Measurements from ENCODE around the gene PRRT4.

The PRRT4 gene

GRCh38 chr7:128393526-128394330 lies 32.2 kb upstream of the PRRT4 start:
- FAIRE-seq = no peak
- no peak for TF ChIP-seq CTCF (IDR thresholded peaks at IDR 0.05; ENCODE audit: insufficient read depth, missing control alignments)
- DNase-seq (ENCODE audit: insufficient read length, low spot score) = no peak

- TF ChIP-seq CTCF (IDR thresholded peaks at IDR 0.05; ENCODE audit: insufficient read depth, missing control alignments) = no peak
- no peak for DNase-seq (ENCODE audit: insufficient read length, low spot score)
- FAIRE-seq = no peak
Measured at GRCh38 chr7:128392446-128393327, 31.2 kb upstream of the PRRT4 start.

- no peak for TF ChIP-seq CTCF (IDR thresholded peaks at IDR 0.05; ENCODE audit: insufficient read depth, missing control alignments)
- DNase-seq (ENCODE audit: insufficient read length, low spot score) (no peak), FAIRE-seq (no peak)
Measured at GRCh38 chr7:128391805-128392204, 30.3 kb upstream of the PRRT4 start.

- FAIRE-seq (no peak), DNase-seq (ENCODE audit: insufficient read length, low spot score) (no peak)
- TF ChIP-seq CTCF (IDR thresholded peaks at IDR 0.05; ENCODE audit: insufficient read depth, missing control alignments) = no peak
Measured at GRCh38 chr7:128390871-128391565, 29.5 kb upstream of the PRRT4 start.

- no peak for TF ChIP-seq CTCF (IDR thresholded peaks at IDR 0.05; ENCODE audit: insufficient read depth, missing control alignments)
- DNase-seq (ENCODE audit: insufficient read length, low spot score) = no peak
- no peak for FAIRE-seq
Measured at GRCh38 chr7:128389618-128390329, 28.3 kb upstream of the PRRT4 start.

- DNase-seq (ENCODE audit: insufficient read length, low spot score) (no peak), FAIRE-seq (no peak)
- no peak for TF ChIP-seq CTCF (IDR thresholded peaks at IDR 0.05; ENCODE audit: insufficient read depth, missing control alignments)
Measured at GRCh38 chr7:128389085-128389617, 27.7 kb upstream of the PRRT4 start.
